Measurements from ENCODE around the gene ITGA2.
"Not testable (repeated sequence)": the region's sequence is repeated elsewhere in the genome, so short reads cannot be mapped to it uniquely, and the experiment has no call there.

Gene ITGA2

DNA sequence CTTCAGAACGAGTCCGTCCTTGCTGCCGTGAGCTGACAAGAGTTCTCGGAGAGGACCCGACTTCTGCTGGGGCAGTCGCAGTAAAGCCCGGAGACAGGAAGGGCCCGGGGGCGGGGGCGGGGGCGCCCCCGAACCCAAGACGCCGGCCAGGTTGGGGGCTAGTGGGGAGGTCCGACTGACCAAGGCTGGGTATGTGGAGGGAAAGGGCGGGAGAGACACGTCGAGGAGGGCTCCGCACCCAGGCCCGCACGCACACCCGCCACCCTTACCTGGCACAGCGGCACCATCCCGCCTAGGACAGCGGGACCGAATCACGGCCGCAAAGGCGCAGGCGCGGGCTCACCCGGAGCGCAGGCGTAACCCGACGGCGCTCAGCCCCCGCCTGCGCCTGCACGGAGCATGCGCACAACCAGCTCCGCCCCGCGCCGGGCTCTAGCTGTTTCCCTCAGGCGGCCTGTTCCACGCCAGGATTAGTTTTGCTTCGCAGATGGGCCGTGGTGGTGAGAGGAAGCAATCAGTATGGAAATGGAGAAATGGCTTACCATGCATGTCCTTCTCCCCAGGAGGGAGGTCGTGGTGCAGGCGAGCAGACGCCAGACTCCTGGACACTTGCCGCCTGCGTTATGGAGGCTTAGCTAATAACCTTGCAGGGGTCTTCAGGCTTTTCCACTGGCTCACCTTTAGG, 120.4 kb downstream of the ITGA2 start, which contains the start of gene MOCS2:
Gene MOCS2, minus strand, starts transcription at position 315 of the 685 bp plus-strand sequence. CDS start 2,583 bp downstream, outside the sequence.
- DNase-seq, result peak; percentile 84

- no peak for DNase-seq
Observed at GRCh38 chr5:53110156-53110555, 121.0 kb downstream of the ITGA2 start.

DNA sequence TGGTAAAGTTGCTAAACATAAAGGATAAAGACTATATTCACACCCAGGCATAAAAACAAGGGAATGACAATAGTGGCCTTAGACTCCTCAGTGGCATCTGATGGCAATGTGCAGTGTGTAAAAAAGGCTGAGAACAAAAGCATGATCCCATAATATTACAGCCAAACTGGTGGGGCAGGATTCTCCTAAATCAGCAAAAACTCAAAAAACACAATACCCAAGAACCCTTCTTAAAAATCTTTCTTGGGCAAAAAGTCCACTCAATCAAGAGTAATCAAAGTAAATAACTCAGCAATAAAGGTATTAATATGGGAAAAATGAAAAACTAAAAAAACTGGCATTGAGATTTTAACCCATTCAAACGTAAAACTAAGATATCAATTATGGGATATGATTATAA, 122.0 kb downstream of the ITGA2 start:
- DNase-seq, result no peak

DNA sequence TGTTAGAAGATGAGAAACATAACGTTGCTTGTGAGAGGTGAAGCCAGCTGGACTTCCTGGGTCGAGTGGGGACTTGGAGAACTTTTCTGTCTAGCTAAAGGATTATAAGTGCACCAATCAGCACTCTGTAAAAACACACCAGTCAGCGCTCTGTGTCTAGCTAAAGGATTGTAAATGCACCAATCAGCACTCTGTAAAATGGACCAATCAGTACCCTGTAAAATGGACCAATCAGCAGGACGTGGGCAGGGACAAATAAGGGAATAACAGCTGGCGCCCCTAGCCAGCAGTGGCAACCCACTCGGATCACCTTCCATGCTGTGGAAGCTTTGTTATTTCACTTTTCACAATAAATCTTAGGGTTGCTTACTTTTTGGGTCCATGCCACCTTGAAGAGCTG, 123.2 kb downstream of the ITGA2 start:
- not testable (repeated sequence) for DNase-seq

DNA sequence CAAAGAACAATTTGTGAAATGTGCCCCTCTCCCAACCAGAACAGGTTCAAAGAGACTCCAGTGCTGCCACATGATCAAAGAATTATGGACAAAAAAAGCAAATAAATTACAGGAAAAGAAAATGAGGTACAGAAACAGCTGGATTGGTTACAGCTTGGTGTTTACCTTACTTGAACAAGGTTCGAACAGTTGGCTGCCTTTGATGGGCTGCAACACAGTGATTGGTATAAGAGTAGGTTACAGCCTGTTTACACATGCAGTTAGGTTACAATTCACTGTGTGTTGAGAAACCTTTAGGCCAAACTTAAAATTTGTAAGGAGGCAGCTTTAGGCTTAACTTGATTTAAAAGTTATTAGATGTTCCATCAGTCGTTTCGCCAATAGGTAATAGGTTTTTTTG, 123.8 kb downstream of the ITGA2 start:
- no peak for DNase-seq

DNA sequence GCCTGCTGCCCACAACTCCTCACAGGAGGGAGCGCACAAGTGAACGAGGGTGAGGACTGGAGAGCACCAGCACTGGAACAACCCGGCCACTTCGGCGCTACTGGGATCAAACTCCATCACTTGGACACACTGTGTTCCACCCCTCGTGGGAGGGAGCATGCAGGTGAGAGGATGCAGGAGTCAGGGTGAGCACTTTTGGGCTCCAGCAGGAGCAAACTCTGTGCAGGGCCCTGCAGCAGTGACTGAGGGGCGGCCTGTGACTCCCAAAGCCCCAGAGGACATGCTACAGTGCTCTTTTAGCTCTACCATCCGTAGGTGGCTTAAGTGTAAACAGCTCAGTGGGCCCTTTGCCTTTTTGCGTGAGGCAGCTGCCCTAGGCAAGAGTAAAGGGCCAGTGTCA, 124.8 kb downstream of the ITGA2 start:
- no peak for DNase-seq

GRCh38 chr5:53114988-53115387, 125.8 kb downstream of the ITGA2 start:
- no peak for DNase-seq

GRCh38 chr5:53116597-53116996, 127.4 kb downstream of the ITGA2 start:
- DNase-seq, result no peak

GRCh38 chr5:53118879-53119278, 129.7 kb downstream of the ITGA2 start:
- no peak for DNase-seq

DNA sequence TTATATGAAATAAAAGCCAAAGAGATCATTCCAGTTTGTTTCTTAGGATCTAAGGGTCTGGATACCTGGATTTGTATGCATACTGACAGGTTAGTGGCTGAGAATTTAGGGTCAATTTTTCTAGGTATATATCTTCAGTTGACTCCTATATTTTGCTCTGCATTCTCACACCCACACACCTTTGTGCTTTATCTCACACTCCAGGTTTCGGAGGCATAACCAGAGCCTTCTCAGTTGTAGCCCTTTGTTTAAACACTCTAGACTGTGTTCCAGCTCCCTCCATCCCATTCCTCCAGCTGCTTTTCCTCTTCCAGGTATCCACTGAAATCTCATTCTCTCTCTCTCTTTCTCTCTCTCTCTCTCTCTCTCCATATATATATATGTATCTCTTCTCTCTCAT, 131.0 kb downstream of the ITGA2 start:
- no peak for DNase-seq

DNA sequence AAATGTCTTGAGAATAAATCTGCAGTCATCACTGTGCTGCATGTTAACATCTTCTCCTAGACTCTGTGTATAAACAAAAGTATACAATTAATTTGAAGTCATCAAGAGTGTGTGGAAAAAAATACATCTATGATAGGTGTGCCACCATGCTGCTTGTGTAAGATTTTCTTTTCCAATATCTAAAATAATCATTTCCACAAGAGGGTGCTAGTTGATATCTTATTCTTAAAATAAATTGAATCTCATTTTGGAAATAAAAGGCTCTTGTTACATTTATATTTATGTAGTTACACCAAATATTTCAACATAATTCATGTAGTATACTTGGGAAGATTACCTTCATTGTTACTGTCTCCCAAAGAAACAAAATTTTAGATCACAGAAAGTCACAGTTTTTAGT, 134.6 kb downstream of the ITGA2 start:
- DNase-seq, result no peak

DNA sequence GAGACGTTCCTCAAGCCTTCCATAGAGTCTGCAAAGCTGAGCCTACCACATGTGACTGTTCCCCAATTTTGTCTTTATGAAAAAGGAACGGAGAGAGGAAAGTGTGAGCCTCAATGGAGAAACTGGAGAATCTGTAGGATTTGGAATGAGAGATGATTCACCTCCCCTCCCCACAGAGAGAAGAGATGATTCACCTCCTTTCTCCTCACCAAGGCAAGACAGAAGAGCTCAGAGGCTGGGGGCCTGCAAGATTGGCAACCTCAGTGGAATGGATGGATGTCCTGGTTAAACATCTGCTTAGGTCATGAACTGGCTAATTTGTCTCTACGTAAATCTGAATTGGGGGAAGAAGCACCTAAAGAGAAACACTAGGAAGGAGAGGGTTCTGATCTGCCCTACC, 137.4 kb downstream of the ITGA2 start:
- no peak for DNase-seq

DNA sequence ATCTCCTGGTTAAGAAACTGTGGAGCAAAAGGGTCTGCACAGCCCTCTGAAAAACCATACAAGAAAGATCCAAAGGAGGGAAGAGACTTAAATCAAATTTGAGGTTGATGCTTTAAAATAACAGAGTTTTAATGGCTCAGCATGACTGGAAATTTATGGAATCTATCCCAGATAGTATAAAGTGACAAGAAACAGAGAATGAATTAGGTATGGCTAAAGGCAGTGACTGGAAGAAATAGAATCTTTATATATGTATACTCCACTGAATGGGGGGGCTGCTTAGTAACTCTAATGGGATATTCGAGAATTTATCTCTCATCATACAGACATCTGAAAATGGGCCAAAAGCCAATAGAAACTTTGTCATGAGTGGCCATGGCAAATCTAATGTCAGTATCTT, 138.0 kb downstream of the ITGA2 start:
- DNase-seq, result no peak

DNA sequence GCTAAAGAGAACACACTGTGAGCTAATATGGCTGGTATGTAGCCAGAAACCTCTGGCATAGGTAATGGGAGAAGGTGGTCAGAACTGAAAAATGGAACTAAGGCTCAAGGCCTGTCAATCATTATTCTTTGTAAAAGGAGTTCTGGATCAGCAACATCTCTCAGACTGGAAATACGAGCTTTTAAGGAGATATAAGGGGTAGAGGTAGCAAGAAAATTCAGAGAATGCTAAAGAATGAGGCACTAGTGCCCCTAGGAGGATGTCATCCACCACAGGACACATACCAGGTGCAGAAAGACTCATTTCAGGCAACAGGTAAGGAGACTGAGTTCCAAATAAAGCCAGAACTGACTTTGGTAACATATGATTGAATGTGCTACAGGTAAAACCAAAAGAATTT, 139.3 kb downstream of the ITGA2 start:
- DNase-seq, result no peak

DNA sequence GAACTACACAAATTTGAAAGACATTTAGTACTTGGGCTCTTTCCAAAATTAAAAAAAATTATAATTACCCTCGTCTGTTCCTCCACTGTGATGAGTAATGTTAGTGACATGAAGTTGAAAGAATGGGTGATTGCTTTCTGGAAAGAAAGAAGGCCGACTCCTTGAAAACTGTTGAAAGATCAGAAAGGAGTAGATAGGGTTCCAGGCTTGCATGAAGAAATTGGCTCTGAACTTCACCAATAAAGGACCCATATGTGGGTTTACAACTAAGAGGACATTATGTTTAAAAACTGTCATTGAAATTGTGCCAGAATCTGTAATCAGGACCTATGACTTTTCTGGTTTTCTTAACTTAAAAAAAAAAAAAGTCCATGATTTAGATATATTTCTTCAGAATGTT, 141.1 kb downstream of the ITGA2 start:
- no peak for DNase-seq

- DNase-seq, result no peak
Observed at GRCh38 chr5:53133020-53133419, 143.9 kb downstream of the ITGA2 start.
